Body of pancreas (tissue), 4 donors: ENCODE results near the gene RABAC1.

Experiments used
- CTCF ChIP-seq, 7 experiments: fragments of 450-650 bp in 4 of 7; fragments of 200-600 bp in 3 of 7; sonication (generic) in 3 of 7; IDR thresholded peaks; one replicate each; pipeline ENCODE4 v1.5.1; 2016 to 2019; ENCODE audit warnings: antibody characterized with exemption in 7 of 7
- POLR2A ChIP-seq, 3 donors: fragments of 450-650 bp; IDR thresholded peaks; one replicate each; pipeline ENCODE4 v1.6.1; 2016; ENCODE audit warnings: antibody characterized with exemption in 3 of 3, mild to moderate bottlenecking in 2 of 3

- TF ChIP-seq CTCF (IDR thresholded peaks at IDR 0.05) = no peak
- no peak for TF ChIP-seq POLR2A (IDR thresholded peaks at IDR 0.05)
Observed at GRCh38 chr19:41960973-41961372, 1.9 kb upstream of the RABAC1 start.
